NT2/D1 (cell line): ENCODE measurements around the gene RALGAPB.

Experiments
- SUZ12 ChIP-seq: IDR thresholded peaks from 2 replicates; pipeline ENCODE4 v1.6.1; 2011; ENCODE audit not compliant: insufficient read length, insufficient read depth; ENCODE audit errors: extremely low read depth
- YY1 ChIP-seq: IDR thresholded peaks from 2 replicates; pipeline ENCODE4 v1.6.1; 2011; ENCODE audit not compliant: insufficient read length, insufficient read depth
- ZNF274 ChIP-seq: IDR thresholded peaks from 2 replicates; pipeline ENCODE4 v1.6.1; 2011; ENCODE audit warnings: mild to moderate bottlenecking, low read depth, low read length

GRCh38 chr20:38589967-38590675 lies 117.5 kb downstream of the RALGAPB start:
- no peak for TF ChIP-seq YY1
- TF ChIP-seq ZNF274: no peak
- no peak for TF ChIP-seq SUZ12
